ENCODE measurements around the gene MTMR8.

GRCh38 chrX:64398088-64398487 lies 2.8 kb upstream of the MTMR8 start:
- TF ChIP-seq CTCF (IDR thresholded peaks at IDR 0.05) (no peak), POLR2A (IDR thresholded peaks at IDR 0.05) (no peak), POLR2AphosphoS5 (IDR thresholded peaks at IDR 0.05) (no peak)

All from suprapubic skin (tissue), 4 donors.